ENCODE data around the gene ELL.

DNA sequence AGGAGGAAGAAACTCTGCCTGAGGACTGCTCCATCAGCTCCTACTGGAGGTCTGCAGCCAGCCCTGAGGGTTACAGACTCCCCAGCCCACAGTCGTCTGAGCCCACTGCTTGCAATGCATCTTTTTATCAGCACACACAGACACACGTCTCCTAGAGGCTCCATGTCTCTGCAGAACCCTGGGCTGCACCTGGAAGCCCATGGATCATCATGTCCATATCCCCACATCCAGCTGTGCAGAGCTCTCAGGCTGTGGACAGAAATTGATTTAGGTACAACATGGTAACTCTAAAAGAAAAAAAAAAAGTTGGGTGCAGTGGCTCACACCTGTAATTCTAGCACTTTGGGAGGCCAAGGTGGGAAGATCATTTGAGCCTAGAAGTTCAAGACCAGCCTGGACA lies 51.1 kb downstream of the ELL start:
- TF ChIP-seq GATA2 (IDR thresholded peaks at IDR 0.05; ENCODE audit: low read depth, low read length) (no peak), GATA3 (IDR thresholded peaks at IDR 0.05; ENCODE audit: low read depth, low read length) (no peak)

All from SH-SY5Y (cell line).